H1 (cell line): ENCODE results near the gene GABRP. TPM values are rescaled to one million over a fixed set of nuclear protein-coding genes. Genes with fewer than 3 reads are reported as not detected.
A peak's percentile ranks its signal among the peaks of the same experiment; 100 is the strongest.

Experiments used
- CTCF ChIA-PET: fragments of 300-600 bp; sonication (Branson Sonifier 250); formaldehyde crosslinking; loops from one replicate; lab custom pipeline; 2021; ENCODE audit not compliant: partially characterized antibody; lab: Charles Lee
- POLR2A ChIA-PET: fragments of 300-600 bp; sonication (Branson Sonifier 250); formaldehyde crosslinking; loops from one replicate; lab custom pipeline; 2021; ENCODE audit warnings: inconsistent platforms; ENCODE audit not compliant: partially characterized antibody; lab: Charles Lee
- DNase-seq, 2 experiments: peaks; one replicate each; pipeline versions ENCODE4 v3.0.0 to v3.0.0-alpha.2; 2010 to 2022; ENCODE audit warnings: low spot score in 2 of 2, low read depth in 1 of 2, mixed read lengths in 1 of 2
- FAIRE-seq: peaks from 2 replicates; lab custom pipeline; 2011; peaks lifted over from hg19 to GRCh38; lab: Jason Lieb, UNC
- H2AFZ ChIP-seq: 2 replicates; pipeline ENCODE4 v1.8.1; 2012; ENCODE audit warnings: low read length, inconsistent platforms
- H2AK5ac ChIP-seq: 2 replicates; pipeline ENCODE4 v1.6.1; 2013; ENCODE audit warnings: low read depth, low read length
- H2BK120ac ChIP-seq: replicated peaks from 2 replicates; pipeline ENCODE3; 2013; ENCODE audit warnings: low read depth, low read length, inconsistent platforms
- H2BK12ac ChIP-seq: 2 replicates; pipeline ENCODE4 v1.6.1; 2013; ENCODE audit warnings: low read depth, low read length
- H2BK15ac ChIP-seq: 2 replicates; pipeline ENCODE4 v1.6.1; 2013; ENCODE audit warnings: low read length
- H2BK20ac ChIP-seq: 2 replicates; pipeline ENCODE4 v1.6.1; 2013; ENCODE audit warnings: low read length
- H2BK5ac ChIP-seq: 2 replicates; pipeline ENCODE4 v1.6.1; 2013; ENCODE audit warnings: low read depth, low read length
- H3K14ac ChIP-seq: 2 replicates; pipeline ENCODE4 v1.6.1; 2013; ENCODE audit warnings: inconsistent platforms; ENCODE audit not compliant: insufficient read length
- H3K18ac ChIP-seq: 2 replicates; pipeline ENCODE4 v1.6.1; 2013; ENCODE audit warnings: low read length; ENCODE audit errors: extremely low read depth
- H3K23ac ChIP-seq: 2 replicates; pipeline ENCODE4 v1.6.1; 2013; ENCODE audit warnings: inconsistent platforms; ENCODE audit not compliant: insufficient read length
- H3K23me2 ChIP-seq: 2 replicates; pipeline ENCODE4 v1.6.1; 2013; ENCODE audit warnings: low read depth, low read length
- H3K27ac ChIP-seq: 2 replicates; pipeline ENCODE4 v1.6.1; 2011; ENCODE audit warnings: low read depth, low read length, inconsistent platforms
- H3K27me3 ChIP-seq, 4 experiments: replicated peaks in 1 of 4; 1 replicate in 1 of 4; 2 replicates in 3 of 4; pipeline versions ENCODE4 v1.6.1 to v1.8.1; 2011 to 2013; ENCODE audit warnings: low read length in 3 of 4, mild to moderate bottlenecking in 3 of 4, inconsistent platforms in 2 of 4, mixed read lengths in 2 of 4, moderate library complexity in 1 of 4; ENCODE audit not compliant: control insufficient read depth in 3 of 4, insufficient read depth in 3 of 4; ENCODE audit errors: extremely low read depth in 1 of 4
- H3K36me3 ChIP-seq, 4 experiments: 2 replicates each; pipeline versions ENCODE4 v1.6.1 to v1.8.1; 2011 to 2013; ENCODE audit warnings: mild to moderate bottlenecking in 4 of 4, low read length in 3 of 4, moderate library complexity in 2 of 4, control low read depth in 1 of 4, inconsistent platforms in 1 of 4; ENCODE audit not compliant: insufficient read depth in 4 of 4, control insufficient read depth in 2 of 4
- H3K4ac ChIP-seq: replicated peaks from 2 replicates; pipeline ENCODE3; 2013; ENCODE audit warnings: low read length, low read depth, mixed read lengths, inconsistent platforms; ENCODE audit not compliant: insufficient read length
- H3K4me1 ChIP-seq, 4 experiments: replicated peaks in 1 of 4; 1 replicate in 1 of 4; 2 replicates in 3 of 4; pipeline versions ENCODE4 v1.6.1 to v1.8.1; 2011 to 2013; ENCODE audit warnings: low read length in 3 of 4, inconsistent platforms in 2 of 4, mixed read lengths in 1 of 4; ENCODE audit not compliant: insufficient read depth in 4 of 4, control insufficient read depth in 3 of 4
- H3K4me2 ChIP-seq, 2 experiments: 2 replicates each; pipeline versions ENCODE4 v1.6.1 to v1.8.1; 2011 to 2013; ENCODE audit warnings: low read depth in 2 of 2, low read length in 2 of 2, control low read depth in 1 of 2, inconsistent platforms in 1 of 2, mild to moderate bottlenecking in 1 of 2; ENCODE audit not compliant: insufficient read depth in 1 of 2
- H3K4me3 ChIP-seq, 4 experiments: fragments of 200-600, 300-600 bp in 1 of 4; sonication (generic), shearing (Covaris generic), sonication (Bioruptor Twin) in 1 of 4; 2 replicates each; pipeline versions ENCODE4 v1.5.1 to v1.8.1; 2011 to 2016; ENCODE audit warnings: low read length in 4 of 4, low read depth in 3 of 4, control low read depth in 2 of 4, inconsistent platforms in 2 of 4, mild to moderate bottlenecking in 2 of 4, mixed read lengths in 1 of 4, moderate library complexity in 1 of 4; ENCODE audit not compliant: insufficient read depth in 2 of 4; ENCODE audit errors: extremely low read depth in 1 of 4
- H3K56ac ChIP-seq: replicated peaks from 2 replicates; pipeline ENCODE3; 2013; ENCODE audit warnings: low read depth, mild to moderate bottlenecking, mixed read lengths, low read length, inconsistent platforms; ENCODE audit not compliant: insufficient read length
- H3K79me1 ChIP-seq: 2 replicates; pipeline ENCODE4 v1.6.1; 2013; ENCODE audit warnings: low read depth, low read length, control low read depth
- H3K79me2 ChIP-seq, 2 experiments: 2 replicates each; pipeline versions ENCODE4 v1.6.1 to v1.8.1; 2012 to 2013; ENCODE audit warnings: low read length in 2 of 2, mild to moderate bottlenecking in 2 of 2, inconsistent platforms in 1 of 2; ENCODE audit not compliant: insufficient read depth in 2 of 2, control insufficient read depth in 1 of 2
- H3K9ac ChIP-seq, 4 experiments: replicated peaks in 1 of 4; 1 replicate in 1 of 4; 2 replicates in 3 of 4; pipeline versions ENCODE4 v1.6.1 to v1.8.1; 2011 to 2013; ENCODE audit warnings: low read depth in 3 of 4, low read length in 3 of 4, control low read depth in 2 of 4, mild to moderate bottlenecking in 2 of 4, moderate library complexity in 2 of 4, inconsistent platforms in 1 of 4; ENCODE audit errors: extremely low read depth in 1 of 4
- H3K9me3 ChIP-seq, 2 experiments: 2 replicates each; pipeline versions ENCODE4 v1.6.1 to v1.8.1; 2012 to 2013; ENCODE audit warnings: mild to moderate bottlenecking in 2 of 2, moderate library complexity in 2 of 2, control low read depth in 1 of 2, inconsistent platforms in 1 of 2, low read depth in 1 of 2, low read length in 1 of 2, mixed read lengths in 1 of 2; ENCODE audit not compliant: insufficient read depth in 2 of 2
- H4K20me1 ChIP-seq, 2 experiments: replicated peaks in 1 of 2; 2 replicates each; pipeline versions ENCODE3 to v1.8.1; 2011 to 2013; ENCODE audit warnings: inconsistent platforms in 2 of 2, low read length in 2 of 2, mild to moderate bottlenecking in 1 of 2; ENCODE audit not compliant: insufficient read depth in 2 of 2, control insufficient read depth in 1 of 2
- H4K5ac ChIP-seq: 2 replicates; pipeline ENCODE4 v1.6.1; 2013; ENCODE audit warnings: low read length, low read depth, mixed read lengths, inconsistent platforms; ENCODE audit not compliant: insufficient read length
- H4K8ac ChIP-seq: 2 replicates; pipeline ENCODE4 v1.8.0; 2013; ENCODE audit warnings: mild to moderate bottlenecking, moderate library complexity, low read length, inconsistent platforms; ENCODE audit not compliant: insufficient read depth; ENCODE audit errors: extremely low read depth
- H4K91ac ChIP-seq: replicated peaks from 2 replicates; pipeline ENCODE3; 2013; ENCODE audit warnings: low read length, mixed read lengths, inconsistent platforms; ENCODE audit not compliant: insufficient read length
- FOSL1 ChIP-seq: IDR thresholded peaks from 2 replicates; pipeline ENCODE4 v1.6.1; 2011; ENCODE audit warnings: mild to moderate bottlenecking, low read depth, low read length, moderate library complexity; ENCODE audit not compliant: insufficient read depth
- JUND ChIP-seq: IDR thresholded peaks from 2 replicates; pipeline ENCODE4 v1.6.1; 2011; ENCODE audit warnings: mild to moderate bottlenecking, improper control_type of control experiment, low read length
- NANOG ChIP-seq: IDR thresholded peaks from 2 replicates; pipeline ENCODE4 v1.6.1; 2011; ENCODE audit warnings: low read length, low read depth, mild to moderate bottlenecking, inconsistent platforms; ENCODE audit not compliant: insufficient read depth, poor library complexity, severe bottlenecking
- POLR2AphosphoS5 ChIP-seq: IDR thresholded peaks from 2 replicates; pipeline ENCODE4 v1.6.1; 2011; ENCODE audit warnings: low read depth, low read length
- RNF2 ChIP-seq: fragments of 200-900, 300-1000 bp; sonication (generic); IDR thresholded peaks from 2 replicates; pipeline ENCODE4 v1.7.1; 2016; ENCODE audit warnings: borderline replicate concordance, low read depth, mild to moderate bottlenecking, antibody characterized with exemption, low read length; ENCODE audit not compliant: poor library complexity, severe bottlenecking; ENCODE audit errors: missing control alignments
- USF2 ChIP-seq: IDR thresholded peaks from 2 replicates; pipeline ENCODE4 v1.6.1; 2011; ENCODE audit warnings: low read length, improper control_type of control experiment
- WGBS, 2 experiments: shearing (Covaris generic) in 1 of 2; methylation state at CpG; one replicate each; pipeline versions ENCODE4 v1.1.6 to v1.1.7; 2013 to 2015; ENCODE audit warnings: low lambda C conversion rate in 2 of 2, mixed read lengths in 2 of 2, inconsistent platforms in 1 of 2, low coverage in 1 of 2, missing lambda C conversion rate in 1 of 2; ENCODE audit not compliant: insufficient replicate concordance in 2 of 2, insufficient coverage in 1 of 2, insufficient read length in 1 of 2; ENCODE audit errors: extremely low coverage in 1 of 2, missing lambda C conversion rate in 1 of 2; 5-methylcytosine and 5-hydroxymethylcytosine counted together
- polyA plus RNA-seq, 7 experiments: library from polyadenylated mRNA; depleted of rRNA in 3 of 7; stranded (reverse) in 5 of 7; unstranded in 2 of 7; fragments of >200 nt in 5 of 7; fragments of 200-250 nt in 2 of 7; gene quantifications; 1 replicate in 5 of 7; 2 replicates in 1 of 7; 4 replicates in 1 of 7; pipeline versions ENCODE4 v1.2.1 to v1.2.3, GENCODE V29; 2011 to 2013; ENCODE audit warnings: missing spikeins in 2 of 7, mixed read lengths in 2 of 7
- total RNA-seq: library from RNA; stranded (reverse); fragmentation: NEBNext Ultra II Directional; extraction: Animal tissue kit (Norgen Biotek cat#: 25700); gene quantifications from 2 replicates; pipeline ENCODE4 v1.2.1, GENCODE V29; 2021
- TF ChIP-seq, protein P1 (sequence below), 3 experiments: IDR thresholded peaks; 1 replicate in 2 of 3; 2 replicates in 1 of 3; pipeline versions ENCODE4 v1.5.1 to v1.6.1; 2011; ENCODE audit warnings: low read length in 3 of 3, mild to moderate bottlenecking in 3 of 3, inconsistent platforms in 2 of 3, low read depth in 1 of 3, moderate library complexity in 1 of 3; ENCODE audit not compliant: insufficient read depth in 1 of 3; ENCODE audit errors: control extremely low read depth in 1 of 3
- TF ChIP-seq, protein P2 (sequence below): IDR thresholded peaks from 2 replicates; pipeline ENCODE4 v1.6.1; 2012; ENCODE audit warnings: inconsistent platforms

GABRP gene
- total and polyA plus RNA-seq, 2 of the 8 experiments (the other 6 are each of a cell fraction or from before 2014, with no cell fraction given), result 3.7 to 4.0 TPM

DNA sequence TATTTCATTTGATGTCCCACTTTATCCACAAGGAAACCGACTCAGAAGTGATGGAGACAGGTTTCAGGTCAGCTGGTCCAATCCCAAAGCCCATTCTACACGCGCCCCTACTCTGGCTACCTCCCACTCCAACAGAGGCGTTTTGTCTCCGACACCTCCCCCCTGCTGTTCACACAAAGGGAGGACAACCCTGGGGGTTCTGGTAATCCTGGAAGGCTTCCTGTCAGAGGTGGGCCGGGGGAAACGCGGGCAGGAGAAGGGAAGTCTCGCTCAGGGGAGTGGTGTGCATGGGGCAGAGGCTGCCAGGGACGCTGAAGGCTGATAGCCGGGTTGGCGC lies 39.7 kb upstream of the GABRP start:
- Histone ChIP-seq H3K4me2 (peak overlapping the region; percentile 50 to 78), H3K27me3 (no peaks in the 10 kb centered on the region; a peak in 1 of 7 replicates), H3K14ac (no peak overlapping the region), H2AK5ac (no peak overlapping the region), H2BK120ac (no peak overlapping the region), H2BK5ac (peak overlapping the region; percentile 75; the same call in 1 of the 2 replicates), H3K18ac (peak overlapping the region; percentile 84; the same call in 1 of the 2 replicates), H3K27ac (no peak overlapping the region), H2AFZ (no peak overlapping the region), H3K4me1 (peaks cover 3 to 23% (median 15%) of the 10 kb centered on the region in 4 experiments), H3K56ac (no peak overlapping the region), H4K20me1 (no peaks in the 10 kb centered on the region), H4K91ac (peak overlapping the region; percentile 97), H3K4ac (no peak overlapping the region), H2BK15ac (no peak overlapping the region), H3K4me3 (peak overlapping the region in 2 of 4 experiments; percentile 12 to 54; a peak in 5 of 8 replicates), H3K23ac (no peak overlapping the region), H3K79me2 (no peaks in the 10 kb centered on the region), H2BK12ac (0 out of 2 replicates have a peak overlapping the region, but pooled peaks have one; percentile 91), H3K9ac (no peak overlapping the region; a peak in 1 of 7 replicates), H4K8ac (peak overlapping the region; percentile 54; the same call in 1 of the 2 replicates), H2BK20ac (0 out of 2 replicates have a peak overlapping the region, but pooled peaks have one; percentile 7), H4K5ac (no peak overlapping the region), H3K36me3 (no peaks in the 10 kb centered on the region), H3K9me3 (no peaks in the 10 kb centered on the region), H3K79me1 (no peaks in the 10 kb centered on the region), H3K23me2 (peaks cover 3% of the 10 kb centered on the region; the same call in 1 of the 2 replicates)
- POLR2A ChIA-PET, result interaction anchor here (0.7 to 11.3 kb wide), 8 partner anchors 9 to 105 kb away, joined by 3 to 190 read pairs (median 6); partner anchors contain the start of gene GABRP
- 14% methylated on average over 10 of the region's 12 CpGs; no CpG with 5 or more reads in 1 of the 2 experiments for WGBS, 2 experiments
- no peak for FAIRE-seq
- CTCF ChIA-PET, result interaction anchor here (0.6 to 21.2 kb wide), 23 partner anchors 9 to 440 kb away, joined by 3 to 650 read pairs (median 5); partner anchors contain the start of gene GABRP
- no peak for DNase-seq
- TF ChIP-seq, protein P1, sequence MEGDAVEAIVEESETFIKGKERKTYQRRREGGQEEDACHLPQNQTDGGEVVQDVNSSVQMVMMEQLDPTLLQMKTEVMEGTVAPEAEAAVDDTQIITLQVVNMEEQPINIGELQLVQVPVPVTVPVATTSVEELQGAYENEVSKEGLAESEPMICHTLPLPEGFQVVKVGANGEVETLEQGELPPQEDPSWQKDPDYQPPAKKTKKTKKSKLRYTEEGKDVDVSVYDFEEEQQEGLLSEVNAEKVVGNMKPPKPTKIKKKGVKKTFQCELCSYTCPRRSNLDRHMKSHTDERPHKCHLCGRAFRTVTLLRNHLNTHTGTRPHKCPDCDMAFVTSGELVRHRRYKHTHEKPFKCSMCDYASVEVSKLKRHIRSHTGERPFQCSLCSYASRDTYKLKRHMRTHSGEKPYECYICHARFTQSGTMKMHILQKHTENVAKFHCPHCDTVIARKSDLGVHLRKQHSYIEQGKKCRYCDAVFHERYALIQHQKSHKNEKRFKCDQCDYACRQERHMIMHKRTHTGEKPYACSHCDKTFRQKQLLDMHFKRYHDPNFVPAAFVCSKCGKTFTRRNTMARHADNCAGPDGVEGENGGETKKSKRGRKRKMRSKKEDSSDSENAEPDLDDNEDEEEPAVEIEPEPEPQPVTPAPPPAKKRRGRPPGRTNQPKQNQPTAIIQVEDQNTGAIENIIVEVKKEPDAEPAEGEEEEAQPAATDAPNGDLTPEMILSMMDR (IDR thresholded peaks at IDR 0.05; ENCODE audit: control extremely low read depth in 1 of 3, insufficient read depth in 1 of 3, low read depth in 1 of 3, low read length in 3 of 3), result no peak
- TF ChIP-seq USF2 (no peak), FOSL1 (no peak), JUND (no peak), RNF2 (no peak), POLR2AphosphoS5 (no peak), NANOG (no peak)
- TF ChIP-seq, protein P2, sequence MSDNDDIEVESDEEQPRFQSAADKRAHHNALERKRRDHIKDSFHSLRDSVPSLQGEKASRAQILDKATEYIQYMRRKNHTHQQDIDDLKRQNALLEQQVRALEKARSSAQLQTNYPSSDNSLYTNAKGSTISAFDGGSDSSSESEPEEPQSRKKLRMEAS, result no peak
